HG02588 (cell line): ENCODE measurements around the gene PCDHGA1.
"Not testable (repeated sequence)": the region's sequence is repeated elsewhere in the genome, so short reads cannot be mapped to it uniquely, and the experiment has no call there.

Source experiments
- ATAC-seq: cut with Tn5 transposase; IDR thresholded peaks from one replicate; pipeline ENCODE4 v1.9.1; 2021; ENCODE audit warnings: mild to moderate bottlenecking, moderate library complexity; ENCODE audit not compliant: unreplicated experiment

PCDHGA1 gene

GRCh38 chr5:141375444-141376155 lies 45.3 kb downstream of the PCDHGA1 start:
- ATAC-seq = not testable (repeated sequence)

- no peak for ATAC-seq
Observed at GRCh38 chr5:141382469-141383294, 52.4 kb downstream of the PCDHGA1 start, which contains the start of gene PCDHGA7. Gene PCDHGA7, plus strand, starts transcription at chr5:141382742. Its CDS starts 158 bp downstream, at chr5:141382900.

- ATAC-seq = no peak
Observed at GRCh38 chr5:141383345-141383744, 53.0 kb downstream of the PCDHGA1 start.

- ATAC-seq = no peak
Observed at GRCh38 chr5:141384471-141385267, 54.4 kb downstream of the PCDHGA1 start.

GRCh38 chr5:141387557-141388311 lies 57.4 kb downstream of the PCDHGA1 start, which contains the start of gene PCDHGB4:
Gene PCDHGB4, plus strand, starts transcription at chr5:141387698. Its CDS starts 187 bp downstream, at chr5:141387885.
- ATAC-seq = peak; percentile 69

GRCh38 chr5:141388661-141389060 lies 58.3 kb downstream of the PCDHGA1 start:
- ATAC-seq = no peak

- no peak for ATAC-seq
Observed at GRCh38 chr5:141389153-141390042, 59.1 kb downstream of the PCDHGA1 start.

GRCh38 chr5:141392429-141393198 lies 62.3 kb downstream of the PCDHGA1 start, which contains the start of gene PCDHGA8:
Gene PCDHGA8, plus strand, starts transcription at chr5:141392633. Its CDS starts 181 bp downstream, at chr5:141392814.
- no peak for ATAC-seq

- ATAC-seq = no peak
Observed at GRCh38 chr5:141393267-141393666, 63.0 kb downstream of the PCDHGA1 start.

GRCh38 chr5:141394401-141395187 lies 64.3 kb downstream of the PCDHGA1 start:
- ATAC-seq = not testable (repeated sequence)

GRCh38 chr5:141397756-141398551 lies 67.6 kb downstream of the PCDHGA1 start, which contains the start of gene PCDHGB5:
Gene PCDHGB5, plus strand, starts transcription at chr5:141397947. Its CDS starts 181 bp downstream, at chr5:141398128.
- peak; percentile 96 for ATAC-seq

- no peak for ATAC-seq
Observed at GRCh38 chr5:141398608-141399007, 68.3 kb downstream of the PCDHGA1 start.

- no peak for ATAC-seq
Observed at GRCh38 chr5:141399555-141400258, 69.4 kb downstream of the PCDHGA1 start.

GRCh38 chr5:141402553-141403243 lies 72.4 kb downstream of the PCDHGA1 start, which contains the start of gene PCDHGA9:
Gene PCDHGA9, plus strand, starts transcription at chr5:141402778. Its CDS starts 175 bp downstream, at chr5:141402953.
- ATAC-seq = no peak

- ATAC-seq = no peak
Observed at GRCh38 chr5:141403387-141403786, 73.1 kb downstream of the PCDHGA1 start.
